IMR-90 (cell line): Measurements from ENCODE around the gene C1QL4. TPM values are rescaled to one million over a fixed set of nuclear protein-coding genes. Genes with fewer than 3 reads are reported as not detected.

ENCODE experiments used
- ATAC-seq: fragments of 200-7000 bp; cut with Tn5 transposase; 2 replicates; pipeline ENCODE4 v1.9.1; 2020; ENCODE audit warnings: low read depth, mild to moderate bottlenecking, moderate library complexity
- BruUV-seq: library from RNA; stranded (reverse); fragments of 400-500 nt; replicated peaks from 2 replicates; lab custom pipeline; 2021; lab: Mats Ljungman, UMichigan
- CTCF ChIA-PET: fragments of 300-600 bp; formaldehyde crosslinking; extraction: SDS; loops from one replicate; lab custom pipeline; 2021; ENCODE audit warnings: antibody characterized with exemption; lab: Yijun Ruan, JAX
- POLR2A ChIA-PET: fragments of 300-600 bp; sonication (Branson Sonifier 250); formaldehyde crosslinking; loops from one replicate; lab custom pipeline; 2022; ENCODE audit warnings: antibody characterized with exemption; ENCODE audit not compliant: unreplicated experiment; lab: Charles Lee
- DNase-seq: peaks from one replicate; pipeline ENCODE4 v3.0.0; 2013
- H2AFZ ChIP-seq: replicated peaks from 2 replicates; pipeline ENCODE3; 2013; ENCODE audit warnings: low read length, mild to moderate bottlenecking; ENCODE audit not compliant: poor library complexity
- H2AK5ac ChIP-seq: 2 replicates; pipeline ENCODE4 v1.6.1; 2013; ENCODE audit warnings: low read depth, low read length, inconsistent platforms
- H2AK9ac ChIP-seq: replicated peaks from 2 replicates; pipeline ENCODE3; 2013; ENCODE audit warnings: mild to moderate bottlenecking, low read depth, low read length, moderate library complexity; ENCODE audit not compliant: poor library complexity
- H2BK120ac ChIP-seq: 2 replicates; pipeline ENCODE4 v1.6.1; 2013; ENCODE audit warnings: low read depth, low read length, inconsistent platforms
- H2BK15ac ChIP-seq: 3 replicates; pipeline ENCODE4 v1.6.1; 2013; ENCODE audit warnings: low read depth, low read length, inconsistent platforms
- H2BK20ac ChIP-seq: 2 replicates; pipeline ENCODE4 v1.6.1; 2013; ENCODE audit warnings: low read depth, mild to moderate bottlenecking, inconsistent platforms, low read length, moderate library complexity
- H2BK5ac ChIP-seq: 2 replicates; pipeline ENCODE4 v1.6.1; 2013; ENCODE audit warnings: mild to moderate bottlenecking, low read depth, low read length, inconsistent platforms; ENCODE audit not compliant: poor library complexity, severe bottlenecking
- H3K14ac ChIP-seq: replicated peaks from 2 replicates; pipeline ENCODE4 v1.6.1; 2013; ENCODE audit warnings: low read depth, low read length, inconsistent platforms
- H3K18ac ChIP-seq: 2 replicates; pipeline ENCODE4 v1.6.1; 2013; ENCODE audit warnings: low read depth, low read length, control low read depth
- H3K23ac ChIP-seq: 2 replicates; pipeline ENCODE4 v1.6.1; 2013; ENCODE audit warnings: low read depth, low read length, inconsistent platforms
- H3K27ac ChIP-seq: 2 replicates; pipeline ENCODE4 v1.5.1; 2013; ENCODE audit warnings: mild to moderate bottlenecking, control low read depth, low read length; ENCODE audit not compliant: insufficient read depth
- H3K27me3 ChIP-seq: 2 replicates; pipeline ENCODE4 v1.6.1; 2013; ENCODE audit warnings: low read length; ENCODE audit not compliant: control insufficient read depth, insufficient read depth
- H3K36me3 ChIP-seq: 2 replicates; pipeline ENCODE4 v1.6.1; 2013; ENCODE audit warnings: low read length, mixed read lengths; ENCODE audit not compliant: control insufficient read depth, insufficient read depth
- H3K4ac ChIP-seq: 2 replicates; pipeline ENCODE4 v1.6.1; 2013; ENCODE audit warnings: low read depth, low read length, inconsistent platforms
- H3K4me1 ChIP-seq: 2 replicates; pipeline ENCODE4 v1.6.1; 2013; ENCODE audit warnings: low read length, mixed read lengths; ENCODE audit not compliant: control insufficient read depth, insufficient read depth
- H3K4me2 ChIP-seq: 2 replicates; pipeline ENCODE4 v1.6.1; 2013; ENCODE audit warnings: low read depth, mild to moderate bottlenecking, control low read depth, low read length, moderate library complexity
- H3K4me3 ChIP-seq: 2 replicates; pipeline ENCODE4 v1.5.1; 2013; ENCODE audit warnings: low read depth, mild to moderate bottlenecking, control low read depth, low read length, moderate library complexity; ENCODE audit not compliant: insufficient read depth
- H3K56ac ChIP-seq: 2 replicates; pipeline ENCODE4 v1.6.1; 2013; ENCODE audit warnings: low read length, inconsistent platforms; ENCODE audit not compliant: insufficient read depth; ENCODE audit errors: extremely low read depth
- H3K79me1 ChIP-seq, 2 experiments: 2 replicates each; pipeline ENCODE4 v1.6.1; 2013; ENCODE audit warnings: low read length in 2 of 2, inconsistent platforms in 1 of 2, low read depth in 1 of 2
- H3K9ac ChIP-seq: 2 replicates; pipeline ENCODE4 v1.6.1; 2013; ENCODE audit warnings: low read depth, low read length, control low read depth
- H3K9me1 ChIP-seq: 2 replicates; pipeline ENCODE4 v1.6.1; 2013; ENCODE audit warnings: low read length, inconsistent platforms; ENCODE audit not compliant: insufficient read depth
- H3K9me3 ChIP-seq: 2 replicates; pipeline ENCODE4 v1.6.1; 2013; ENCODE audit warnings: low read length; ENCODE audit not compliant: control insufficient read depth, insufficient read depth
- H4K20me1 ChIP-seq: 2 replicates; pipeline ENCODE4 v1.6.1; 2013; ENCODE audit warnings: low read length, inconsistent platforms; ENCODE audit not compliant: insufficient read depth
- H4K5ac ChIP-seq: 2 replicates; pipeline ENCODE4 v1.6.1; 2013; ENCODE audit warnings: mild to moderate bottlenecking, low read depth, low read length, control low read depth
- H4K8ac ChIP-seq, 2 experiments: 2 replicates each; pipeline ENCODE4 v1.6.1; 2013; ENCODE audit warnings: low read depth in 2 of 2, low read length in 2 of 2, control low read depth in 1 of 2, inconsistent platforms in 1 of 2
- H4K91ac ChIP-seq: 2 replicates; pipeline ENCODE4 v1.6.1; 2013; ENCODE audit warnings: low read depth, low read length, inconsistent platforms; ENCODE audit not compliant: insufficient read depth
- CHD1 ChIP-seq: IDR thresholded peaks from 2 replicates; pipeline ENCODE4 v1.6.1; 2012; ENCODE audit warnings: low read depth, low read length, improper control_type of control experiment
- NFE2L2 ChIP-seq: fragments of 150-350 bp; IDR thresholded peaks from 2 replicates; pipeline ENCODE4 v1.6.1; 2016; ENCODE audit warnings: low read depth, mild to moderate bottlenecking, low read length
- RFX5 ChIP-seq: IDR thresholded peaks from 2 replicates; pipeline ENCODE4 v1.8.0; 2012; ENCODE audit warnings: low read depth, mild to moderate bottlenecking, low read length, moderate library complexity
- WGBS, 2 experiments: methylation state at CpG; one replicate each; pipeline versions ENCODE4 v1.1.5 to v1.1.7; 2013; ENCODE audit warnings: missing lambda C conversion rate in 2 of 2; ENCODE audit not compliant: insufficient read length in 1 of 2; ENCODE audit errors: extremely low coverage in 2 of 2; 5-methylcytosine and 5-hydroxymethylcytosine counted together
- dilution Hi-C: fragments of 300-500 bp; cut with HindIII; formaldehyde crosslinking; loops from one replicate; pipeline ENCODE4 v1.14.3; 2018; ENCODE audit warnings: low sequenced_read_pairs; ENCODE audit not compliant: unreplicated experiment
- in situ Hi-C: fragments of 300-500 bp; cut with MboI; formaldehyde crosslinking; loops from 3 replicates; pipeline ENCODE4 v1.14.3; 2019; ENCODE audit warnings: low sequenced_read_pairs, inconsistent platforms, mixed read lengths
- intact Hi-C: fragments of 100-400 bp; cut with micrococcal nuclease; formaldehyde crosslinking; loops from 2 replicates; pipeline ENCODE4 v1.10.0; 2022
- polyA plus RNA-seq, 3 experiments: library from polyadenylated mRNA; depleted of rRNA; stranded (reverse); fragments of >200 nt; gene quantifications; 2 replicates each; pipeline ENCODE4 v1.2.3, GENCODE V29; 2012; ENCODE audit warnings: low replicate concordance in 1 of 3
- total RNA-seq: library from RNA; depleted of rRNA; stranded (reverse); fragments of >200 nt; gene quantifications from 2 replicates; pipeline ENCODE4 v1.2.3, GENCODE V29; 2012

C1QL4 gene
- total and polyA plus RNA-seq, 2 of the 4 experiments (the other 2 are of a cell fraction), result 0.18 to 0.46 TPM

DNA sequence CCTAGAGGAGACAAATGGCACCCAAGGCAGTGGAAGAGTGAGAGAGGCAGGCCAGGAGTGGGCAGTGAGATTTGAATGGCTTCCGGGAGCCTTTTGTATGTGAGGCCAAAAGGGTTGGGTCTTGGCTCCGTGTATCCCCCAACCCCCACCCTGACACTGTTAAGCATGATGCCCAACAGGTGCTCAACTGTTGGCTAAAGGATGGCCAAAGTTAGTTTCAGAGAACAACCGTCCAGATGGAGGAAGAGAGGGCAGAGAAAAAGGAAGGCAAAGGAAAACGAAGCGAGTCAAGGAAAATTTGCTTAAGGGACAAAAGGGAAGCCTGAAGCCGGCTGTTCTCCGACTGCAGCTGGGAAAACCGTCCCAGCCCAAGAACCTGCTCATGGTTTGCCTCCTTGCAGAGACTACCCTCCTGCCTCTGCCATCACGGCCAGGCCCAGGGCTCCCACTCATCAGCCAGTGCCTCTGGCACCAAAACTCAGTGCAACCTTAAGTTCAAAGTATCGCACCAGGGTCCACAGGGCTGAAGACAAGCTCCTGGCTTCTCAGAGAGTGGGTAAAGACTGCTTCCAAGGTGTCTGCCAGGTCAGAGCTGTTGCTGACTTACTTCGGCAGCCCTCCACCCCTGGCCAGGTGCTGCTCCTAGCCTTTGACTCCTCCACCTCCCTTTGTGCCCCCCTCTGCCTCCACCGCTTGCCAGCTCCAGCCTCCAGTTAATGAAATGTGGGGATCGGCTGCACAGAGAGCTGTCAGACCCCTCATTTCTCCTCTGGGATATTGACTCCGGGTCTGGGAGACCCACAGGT, 4.2 kb upstream of the C1QL4 start (continued):
- no peak for TF ChIP-seq CHD1

DNA sequence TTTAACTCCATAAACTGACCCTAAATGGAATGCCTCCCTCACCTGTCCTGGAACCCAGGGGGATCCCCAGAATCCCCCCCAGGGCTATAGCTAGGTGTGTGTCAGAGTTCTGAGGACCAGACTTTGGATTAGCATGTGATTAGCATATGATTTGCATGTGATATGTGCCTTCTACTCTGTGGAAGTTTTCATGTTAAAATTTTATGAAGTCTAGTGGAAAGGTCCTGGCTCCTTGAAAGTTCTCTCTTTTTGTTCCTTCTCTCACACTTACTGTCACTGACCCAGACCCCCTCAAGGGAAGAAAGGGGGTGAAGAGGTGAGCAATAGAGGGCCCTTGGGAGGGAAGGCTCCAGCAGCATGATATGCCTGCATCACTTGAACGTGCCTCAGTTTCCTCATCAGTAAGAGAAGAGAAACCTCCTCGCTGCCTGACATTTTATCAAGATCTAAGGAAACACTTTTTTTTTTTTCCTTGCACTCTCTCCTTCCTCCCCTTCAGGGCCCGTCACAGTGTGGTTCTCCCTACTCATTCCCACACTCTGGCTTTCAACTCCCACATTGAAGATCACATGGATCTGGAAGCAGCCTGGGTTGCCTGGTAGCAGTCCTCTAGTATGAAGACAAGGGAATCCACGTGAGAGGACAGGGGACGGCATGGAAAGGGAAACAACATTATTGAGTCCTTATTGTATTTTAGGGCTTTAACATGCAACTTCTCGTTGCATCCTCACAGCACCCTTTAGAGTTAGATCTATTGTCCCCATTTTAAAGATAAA, 3.3 kb upstream of the C1QL4 start:
- Histone ChIP-seq H4K8ac (no peak overlapping the region), H3K4me1 (peaks cover 5% of the 10 kb centered on the region; the same call in 1 of the 2 replicates), H2AFZ (no peak overlapping the region), H4K91ac (no peak overlapping the region), H3K27me3 (peaks cover 87% of the 10 kb centered on the region), H2AK5ac (no peak overlapping the region), H2AK9ac (no peak overlapping the region), H3K23ac (no peak overlapping the region), H4K20me1 (0 out of 2 replicates have a peak, but pooled peaks cover 5% of the 10 kb centered on the region), H3K36me3 (no peaks in the 10 kb centered on the region), H4K5ac (no peak overlapping the region), H3K14ac (no peak overlapping the region), H3K56ac (no peak overlapping the region), H3K4ac (no peak overlapping the region), H3K9me3 (no peaks in the 10 kb centered on the region), H2BK5ac (no peak overlapping the region), H2BK120ac (no peak overlapping the region), H3K27ac (no peak overlapping the region), H3K18ac (no peak overlapping the region), H3K9me1 (peaks cover 5% of the 10 kb centered on the region; the same call in 1 of the 2 replicates), H2BK20ac (no peak overlapping the region), H3K4me2 (no peak overlapping the region), H3K79me1 (no peaks in the 10 kb centered on the region), H3K9ac (no peak overlapping the region), H2BK15ac (no peak overlapping the region), H3K4me3 (no peak overlapping the region)
- intact Hi-C loops (no loop called here), dilution Hi-C loops (no loop called here), in situ Hi-C loops (no loop called here)
- no TSS peak for BruUV-seq
- ATAC-seq (no peak), DNase-seq (no peak)
- WGBS, 2 experiments, result 40% methylated on average over 1 of the region's 6 CpGs; no CpG with 5 or more reads in 1 of the 2 experiments
- ChIA-PET POLR2A (no interaction called here), CTCF (interaction anchor here (2.9 kb wide), 1 partner anchor 8 kb away, joined by 24 read pairs; no protein-coding TSS in a partner anchor)
- TF ChIP-seq NFE2L2 (no peak), RFX5 (no peak)
